ENCODE measurements around the gene ENOX1.

Gene ENOX1

GRCh38 chr13:43389983-43390382 lies 396.8 kb downstream of the ENOX1 start:
- Histone ChIP-seq H3K4me3 (no peak overlapping the region), H3K27me3 (no peaks in the 10 kb centered on the region), H3K4me2 (no peak overlapping the region), H3K9ac (no peak overlapping the region), H3K9me3 (no peaks in the 10 kb centered on the region), H4K20me1 (no peaks in the 10 kb centered on the region), H3K36me3 (no peaks in the 10 kb centered on the region), H3K27ac (no peak overlapping the region), H3K4me1 (no peaks in the 10 kb centered on the region)
- TF ChIP-seq Cebpa-rat (IDR thresholded peaks at IDR 0.05): no peak

GRCh38 chr13:43389573-43389972 lies 397.2 kb downstream of the ENOX1 start:
- no peak for TF ChIP-seq Cebpa-rat (IDR thresholded peaks at IDR 0.05)
- no peaks in the 10 kb centered on the region for H3K36me3 ChIP-seq
- H3K27ac ChIP-seq: no peak overlapping the region
- no peaks in the 10 kb centered on the region for H3K27me3 ChIP-seq
- no peaks in the 10 kb centered on the region for H3K4me1 ChIP-seq
- no peak overlapping the region for H3K9ac ChIP-seq
- no peaks in the 10 kb centered on the region for H3K9me3 ChIP-seq
- H4K20me1 ChIP-seq: no peaks in the 10 kb centered on the region
- H3K4me2 ChIP-seq: no peak overlapping the region
- no peak overlapping the region for H3K4me3 ChIP-seq

GRCh38 chr13:43388282-43389034 lies 398.3 kb downstream of the ENOX1 start:
- no peaks in the 10 kb centered on the region for H4K20me1 ChIP-seq
- H3K27me3 ChIP-seq: no peaks in the 10 kb centered on the region
- no peak overlapping the region for H3K27ac ChIP-seq
- TF ChIP-seq Cebpa-rat (IDR thresholded peaks at IDR 0.05): no peak
- no peaks in the 10 kb centered on the region for H3K36me3 ChIP-seq
- no peaks in the 10 kb centered on the region for H3K4me1 ChIP-seq
- no peak overlapping the region for H3K9ac ChIP-seq
- H3K9me3 ChIP-seq: no peaks in the 10 kb centered on the region
- no peak overlapping the region for H3K4me2 ChIP-seq
- no peak overlapping the region for H3K4me3 ChIP-seq

- Histone ChIP-seq H3K36me3 (no peaks in the 10 kb centered on the region), H3K4me2 (no peak overlapping the region), H3K9me3 (no peaks in the 10 kb centered on the region), H3K9ac (no peak overlapping the region), H3K27me3 (no peaks in the 10 kb centered on the region), H3K27ac (no peak overlapping the region), H4K20me1 (no peaks in the 10 kb centered on the region), H3K4me1 (no peaks in the 10 kb centered on the region), H3K4me3 (no peak overlapping the region)
- no peak for TF ChIP-seq Cebpa-rat (IDR thresholded peaks at IDR 0.05)
These were observed 398.9 kb downstream of the ENOX1 start for GRCh38 chr13:43387880-43388279.

GRCh38 chr13:43383498-43384165 lies 403.1 kb downstream of the ENOX1 start:
- no peaks in the 10 kb centered on the region for H3K27me3 ChIP-seq
- no peaks in the 10 kb centered on the region for H4K20me1 ChIP-seq
- H3K9me3 ChIP-seq: no peaks in the 10 kb centered on the region
- H3K4me3 ChIP-seq: no peak overlapping the region
- TF ChIP-seq Cebpa-rat (IDR thresholded peaks at IDR 0.05): no peak
- H3K4me2 ChIP-seq: no peak overlapping the region
- H3K4me1 ChIP-seq: no peaks in the 10 kb centered on the region
- H3K9ac ChIP-seq: no peak overlapping the region
- no peak overlapping the region for H3K27ac ChIP-seq
- no peaks in the 10 kb centered on the region for H3K36me3 ChIP-seq

- no peaks in the 10 kb centered on the region for H4K20me1 ChIP-seq
- no peak overlapping the region for H3K9ac ChIP-seq
These were observed 407.0 kb downstream of the ENOX1 start for GRCh38 chr13:43379738-43380137.

GRCh38 chr13:43377973-43378372 lies 408.8 kb downstream of the ENOX1 start:
- no peaks in the 10 kb centered on the region for H3K27me3 ChIP-seq
- H3K27ac ChIP-seq: no peak overlapping the region
- H3K9ac ChIP-seq: no peak overlapping the region
- TF ChIP-seq Cebpa-rat (IDR thresholded peaks at IDR 0.05): no peak
- no peaks in the 10 kb centered on the region for H3K36me3 ChIP-seq
- peaks cover 28% of the 10 kb centered on the region for H3K4me1 ChIP-seq
- no peaks in the 10 kb centered on the region for H4K20me1 ChIP-seq
- H3K4me2 ChIP-seq: no peak overlapping the region
- no peaks in the 10 kb centered on the region for H3K9me3 ChIP-seq
- no peak overlapping the region for H3K4me3 ChIP-seq

More at GRCh38 chr13:43379738-43380137, 407.0 kb downstream of the ENOX1 start:
- H3K4me1 ChIP-seq: peaks cover 10% of the 10 kb centered on the region
- no peak overlapping the region for H3K4me3 ChIP-seq
- H3K4me2 ChIP-seq: no peak overlapping the region
- no peaks in the 10 kb centered on the region for H3K36me3 ChIP-seq
- no peak overlapping the region for H3K27ac ChIP-seq
- TF ChIP-seq Cebpa-rat (IDR thresholded peaks at IDR 0.05): no peak
- H3K9me3 ChIP-seq: no peaks in the 10 kb centered on the region
- no peaks in the 10 kb centered on the region for H3K27me3 ChIP-seq

- no peak overlapping the region for H3K4me2 ChIP-seq
- no peak overlapping the region for H3K4me3 ChIP-seq
- H4K20me1 ChIP-seq: no peaks in the 10 kb centered on the region
- peaks cover 28% of the 10 kb centered on the region for H3K4me1 ChIP-seq
- H3K9me3 ChIP-seq: no peaks in the 10 kb centered on the region
- no peak overlapping the region for H3K9ac ChIP-seq
- TF ChIP-seq Cebpa-rat (IDR thresholded peaks at IDR 0.05): no peak
- no peak overlapping the region for H3K27ac ChIP-seq
- no peaks in the 10 kb centered on the region for H3K36me3 ChIP-seq
- no peaks in the 10 kb centered on the region for H3K27me3 ChIP-seq
These were observed 409.6 kb downstream of the ENOX1 start for GRCh38 chr13:43377149-43377548.

- H4K20me1 ChIP-seq: no peaks in the 10 kb centered on the region
- no peaks in the 10 kb centered on the region for H3K36me3 ChIP-seq
- no peak overlapping the region for H3K4me3 ChIP-seq
- H3K9ac ChIP-seq: no peak overlapping the region
- H3K4me2 ChIP-seq: no peak overlapping the region
- no peaks in the 10 kb centered on the region for H3K27me3 ChIP-seq
- no peak for TF ChIP-seq Cebpa-rat (IDR thresholded peaks at IDR 0.05)
- H3K27ac ChIP-seq: no peak overlapping the region
- H3K4me1 ChIP-seq: peaks cover 28% of the 10 kb centered on the region
- no peaks in the 10 kb centered on the region for H3K9me3 ChIP-seq
These were observed 410.2 kb downstream of the ENOX1 start for GRCh38 chr13:43376596-43376995.

GRCh38 chr13:43375797-43376465 lies 410.8 kb downstream of the ENOX1 start:
- H3K4me1 ChIP-seq: peaks cover 28% of the 10 kb centered on the region
- H3K27ac ChIP-seq: no peak overlapping the region
- no peak overlapping the region for H3K4me3 ChIP-seq
- H3K27me3 ChIP-seq: no peaks in the 10 kb centered on the region
- no peak for TF ChIP-seq Cebpa-rat (IDR thresholded peaks at IDR 0.05)
- no peaks in the 10 kb centered on the region for H3K9me3 ChIP-seq
- H3K36me3 ChIP-seq: no peaks in the 10 kb centered on the region
- no peaks in the 10 kb centered on the region for H4K20me1 ChIP-seq
- H3K4me2 ChIP-seq: no peak overlapping the region; the same call in 1 of the 2 replicates
- H3K9ac ChIP-seq: no peak overlapping the region
